Measurements from ENCODE around the gene USP3. TPM values are rescaled to one million over a fixed set of nuclear protein-coding genes. Genes with fewer than 3 reads are reported as not detected.

The USP3 gene
- total and polyA plus RNA-seq, 10 of the 15 experiments (the other 5 are each of a cell fraction or from before 2014, with no cell fraction given), result 23.8 to 64.5 (median 50.3) TPM

DNA sequence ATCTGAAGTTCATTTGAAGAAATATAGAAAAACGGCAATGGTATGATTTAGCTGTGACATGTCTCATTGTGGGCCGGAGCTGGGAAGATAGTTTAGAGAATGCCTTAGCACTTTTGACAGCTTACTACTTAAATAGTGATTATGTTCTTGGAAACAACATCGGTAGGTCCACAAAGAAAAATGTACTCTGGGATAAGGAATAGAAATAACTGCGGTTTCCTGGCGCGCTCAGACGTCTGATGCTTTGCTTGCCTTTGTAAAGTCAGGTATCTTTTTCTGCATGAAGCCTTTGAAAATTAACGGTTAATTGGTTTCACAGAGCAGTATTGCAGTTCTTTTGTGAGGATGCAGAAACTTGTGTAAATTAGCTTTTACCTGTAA, 1.4 kb downstream of the USP3 start:
- no peak overlapping the region for H2AFZ ChIP-seq (ENCODE audit: control insufficient read depth, low read depth, low read length)
- BruUV-seq (replicated peaks), result no TSS peak
- peak overlapping the region; percentile 96 for H3K9ac ChIP-seq (ENCODE audit: control insufficient read depth, insufficient read depth, low read length)
- WGBS (ENCODE audit: insufficient coverage, insufficient replicate concordance, low lambda C conversion rate, missing lambda C conversion rate), result 21% methylated on average over 8 of the region's 8 CpGs
- DNase-seq (ENCODE audit: low read depth, low spot score) (no peak), ATAC-seq (no peak), FAIRE-seq (no peak)
- ChIA-PET SMC1A (ENCODE audit: uncharacterized antibody, unreplicated experiment) (interaction anchor here (1.0 to 8.7 kb wide), 19 partner anchors 9 to 94 kb away, joined by 3 to 151 read pairs (median 13); partner anchors contain the start of gene FBXL22), CTCF (interaction anchor here (0.6 to 6.4 kb wide), 26 partner anchors 9 to 439 kb away, joined by 3 to 81 read pairs (median 6); partner anchors contain the start of gene FBXL22), RAD21 (ENCODE audit: unreplicated experiment) (interaction anchor here (0.6 to 8.7 kb wide), 18 partner anchors 9 to 464 kb away, joined by 3 to 197 read pairs (median 11); partner anchors contain the start of gene FBXL22), POLR2A (interaction anchor here (0.6 to 8.7 kb wide), 21 partner anchors 8 to 620 kb away, joined by 3 to 110 read pairs (median 8); partner anchors contain the start of gene FBXL22)
- peak overlapping the region; percentile 95 for H3K27ac ChIP-seq (ENCODE audit: control insufficient read depth, insufficient read depth)
- peaks cover 83% of the 10 kb centered on the region for H3K79me2 ChIP-seq (ENCODE audit: control insufficient read depth, insufficient read depth, low read length)
- in situ Hi-C loops (cut with MboI) (no loop called here), intact Hi-C loops (cut with micrococcal nuclease; ENCODE audit: unreplicated experiment) (loop anchor here (5.0 to 10.0 kb wide), 4 partner anchors 36 to 589 kb away; partner anchors contain the start of genes CIAO2A and SNX1)
- H3K27me3 ChIP-seq (replicated peaks in 1 of 2; ENCODE audit: control insufficient read depth in 2 of 2, insufficient read depth in 2 of 2, low read length in 1 of 2), result no peaks in the 10 kb centered on the region
- H3K4me3 ChIP-seq, result peak overlapping the region; percentile 96
- no peaks in the 10 kb centered on the region for H3K9me3 ChIP-seq (replicated peaks; ENCODE audit: control insufficient read depth, insufficient read depth, low read length)
- H3K4me1 ChIP-seq (ENCODE audit: control insufficient read depth, insufficient read depth, low read length), result peaks cover 27% of the 10 kb centered on the region
- peak overlapping the region; percentile 62 for H3K4me2 ChIP-seq (ENCODE audit: control insufficient read depth, insufficient read depth)
- TF ChIP-seq SMAD1 (IDR thresholded peaks at IDR 0.05; ENCODE audit: low read depth, partially characterized antibody) (no peak), POLR2AphosphoS2 (IDR thresholded peaks at IDR 0.05; ENCODE audit: low read depth, low read length) (no peak), WRNIP1 (IDR thresholded peaks at IDR 0.05; ENCODE audit: borderline replicate concordance, low read depth, low read length) (0 out of 2 replicates have a peak, but pooled peaks have one; percentile 23), MEF2B (IDR thresholded peaks at IDR 0.05; ENCODE audit: partially characterized antibody, poor library complexity, severe bottlenecking) (no peak), CREB1 (IDR thresholded peaks at IDR 0.05; ENCODE audit: low read depth) (no peak), SMARCA5 (IDR thresholded peaks at IDR 0.05) (peak; percentile 18; the same call in 1 of the 2 replicates), LARP7 (IDR thresholded peaks at IDR 0.05) (0 out of 2 replicates have a peak, but pooled peaks have one; percentile 20), USF1 (IDR thresholded peaks at IDR 0.05; ENCODE audit: borderline replicate concordance, extremely low read length, insufficient read depth, low read depth, low read length) (no peak), ZNF274 (IDR thresholded peaks at IDR 0.05; ENCODE audit: insufficient read depth, insufficient read length) (no peak), NFIC (IDR thresholded peaks at IDR 0.05; ENCODE audit: low read depth, low read length) (no peak), EED (IDR thresholded peaks at IDR 0.05; ENCODE audit: low read depth) (no peak), E2F4 (IDR thresholded peaks at IDR 0.05; ENCODE audit: low read depth, low read length) (no peak), MYC (IDR thresholded peaks at IDR 0.05; ENCODE audit: insufficient read depth, insufficient read length, insufficient replicate concordance, low read length, severe bottlenecking) (no peak), TCF7 (IDR thresholded peaks at IDR 0.05; ENCODE audit: borderline replicate concordance) (no peak), BRCA1 (IDR thresholded peaks at IDR 0.05; ENCODE audit: low read depth, low read length) (no peak)
- TF ChIP-seq, protein P1, sequence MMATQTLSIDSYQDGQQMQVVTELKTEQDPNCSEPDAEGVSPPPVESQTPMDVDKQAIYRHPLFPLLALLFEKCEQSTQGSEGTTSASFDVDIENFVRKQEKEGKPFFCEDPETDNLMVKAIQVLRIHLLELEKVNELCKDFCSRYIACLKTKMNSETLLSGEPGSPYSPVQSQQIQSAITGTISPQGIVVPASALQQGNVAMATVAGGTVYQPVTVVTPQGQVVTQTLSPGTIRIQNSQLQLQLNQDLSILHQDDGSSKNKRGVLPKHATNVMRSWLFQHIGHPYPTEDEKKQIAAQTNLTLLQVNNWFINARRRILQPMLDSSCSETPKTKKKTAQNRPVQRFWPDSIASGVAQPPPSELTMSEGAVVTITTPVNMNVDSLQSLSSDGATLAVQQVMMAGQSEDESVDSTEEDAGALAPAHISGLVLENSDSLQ (IDR thresholded peaks at IDR 0.05), result no peak
- TF ChIP-seq, protein P2, sequence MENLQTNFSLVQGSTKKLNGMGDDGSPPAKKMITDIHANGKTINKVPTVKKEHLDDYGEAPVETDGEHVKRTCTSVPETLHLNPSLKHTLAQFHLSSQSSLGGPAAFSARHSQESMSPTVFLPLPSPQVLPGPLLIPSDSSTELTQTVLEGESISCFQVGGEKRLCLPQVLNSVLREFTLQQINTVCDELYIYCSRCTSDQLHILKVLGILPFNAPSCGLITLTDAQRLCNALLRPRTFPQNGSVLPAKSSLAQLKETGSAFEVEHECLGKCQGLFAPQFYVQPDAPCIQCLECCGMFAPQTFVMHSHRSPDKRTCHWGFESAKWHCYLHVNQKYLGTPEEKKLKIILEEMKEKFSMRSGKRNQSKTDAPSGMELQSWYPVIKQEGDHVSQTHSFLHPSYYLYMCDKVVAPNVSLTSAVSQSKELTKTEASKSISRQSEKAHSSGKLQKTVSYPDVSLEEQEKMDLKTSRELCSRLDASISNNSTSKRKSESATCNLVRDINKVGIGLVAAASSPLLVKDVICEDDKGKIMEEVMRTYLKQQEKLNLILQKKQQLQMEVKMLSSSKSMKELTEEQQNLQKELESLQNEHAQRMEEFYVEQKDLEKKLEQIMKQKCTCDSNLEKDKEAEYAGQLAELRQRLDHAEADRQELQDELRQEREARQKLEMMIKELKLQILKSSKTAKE (IDR thresholded peaks at IDR 0.05; ENCODE audit: low read depth, poor library complexity, severe bottlenecking), result no peak
- TF ChIP-seq, protein P3, sequence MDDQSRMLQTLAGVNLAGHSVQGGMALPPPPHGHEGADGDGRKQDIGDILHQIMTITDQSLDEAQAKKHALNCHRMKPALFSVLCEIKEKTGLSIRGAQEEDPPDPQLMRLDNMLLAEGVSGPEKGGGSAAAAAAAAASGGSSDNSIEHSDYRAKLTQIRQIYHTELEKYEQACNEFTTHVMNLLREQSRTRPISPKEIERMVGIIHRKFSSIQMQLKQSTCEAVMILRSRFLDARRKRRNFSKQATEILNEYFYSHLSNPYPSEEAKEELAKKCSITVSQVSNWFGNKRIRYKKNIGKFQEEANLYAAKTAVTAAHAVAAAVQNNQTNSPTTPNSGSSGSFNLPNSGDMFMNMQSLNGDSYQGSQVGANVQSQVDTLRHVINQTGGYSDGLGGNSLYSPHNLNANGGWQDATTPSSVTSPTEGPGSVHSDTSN (IDR thresholded peaks at IDR 0.05; ENCODE audit: insufficient replicate concordance, low read depth, low read length), result no peak
- no peaks in the 10 kb centered on the region for H4K20me1 ChIP-seq (ENCODE audit: control insufficient read depth, insufficient read depth)
- no peaks in the 10 kb centered on the region for H3K36me3 ChIP-seq (ENCODE audit: control insufficient read depth in 2 of 2, insufficient read depth in 2 of 2, low read length in 1 of 2)
